ENCODE measurements around the gene FBXL13. TPM values are rescaled to one million over a fixed set of nuclear protein-coding genes. Genes with fewer than 3 reads are reported as not detected.

The FBXL13 gene
- total RNA-seq, 1 experiment from 2014 or later = 2.5 TPM

DNA sequence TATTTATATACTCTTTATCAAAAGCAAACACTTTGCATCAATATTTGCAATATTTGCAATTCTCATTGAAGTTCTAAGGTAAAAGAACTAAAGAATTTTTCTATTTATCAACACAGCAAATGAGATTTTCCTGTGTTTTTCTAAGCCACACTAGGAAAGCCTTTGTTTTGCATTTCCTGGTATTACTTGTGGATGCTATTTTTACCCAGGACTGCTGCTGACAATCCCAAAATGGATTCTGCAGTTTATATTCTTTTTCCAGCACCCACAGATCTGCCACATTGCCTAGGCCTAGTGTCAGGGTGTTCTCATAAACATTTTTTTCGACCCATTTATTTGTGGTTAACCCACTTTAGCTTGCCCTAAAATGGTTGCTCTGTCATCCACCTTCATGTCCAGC, 135.9 kb downstream of the FBXL13 start:
- Histone ChIP-seq H3K36me3 (ENCODE audit: control insufficient read depth, insufficient read depth, low read length) (no peaks in the 10 kb centered on the region), H3K4me1 (ENCODE audit: control insufficient read depth, insufficient read depth, low read length) (no peaks in the 10 kb centered on the region), H3K27ac (ENCODE audit: low read length) (peak overlapping the region; percentile 12; the same call in 1 of the 2 replicates), H3K27me3 (ENCODE audit: control insufficient read depth, insufficient read depth, low read length) (no peaks in the 10 kb centered on the region), H3K4me3 (ENCODE audit: low read depth in 2 of 2, low read length in 2 of 2) (no peak overlapping the region), H3K9me3 (ENCODE audit: control insufficient read depth, insufficient read depth, low read depth, low read length) (no peaks in the 10 kb centered on the region)
- POLR2A ChIA-PET = no interaction called here
- in situ Hi-C loops (cut with HindIII; ENCODE audit: low pct_unique_long_range_greater_than_20kb, low sequenced_read_pairs) = no loop called here
- intact Hi-C loops (cut with micrococcal nuclease; ENCODE audit: unreplicated experiment) = no loop called here
- TF ChIP-seq, protein P1, sequence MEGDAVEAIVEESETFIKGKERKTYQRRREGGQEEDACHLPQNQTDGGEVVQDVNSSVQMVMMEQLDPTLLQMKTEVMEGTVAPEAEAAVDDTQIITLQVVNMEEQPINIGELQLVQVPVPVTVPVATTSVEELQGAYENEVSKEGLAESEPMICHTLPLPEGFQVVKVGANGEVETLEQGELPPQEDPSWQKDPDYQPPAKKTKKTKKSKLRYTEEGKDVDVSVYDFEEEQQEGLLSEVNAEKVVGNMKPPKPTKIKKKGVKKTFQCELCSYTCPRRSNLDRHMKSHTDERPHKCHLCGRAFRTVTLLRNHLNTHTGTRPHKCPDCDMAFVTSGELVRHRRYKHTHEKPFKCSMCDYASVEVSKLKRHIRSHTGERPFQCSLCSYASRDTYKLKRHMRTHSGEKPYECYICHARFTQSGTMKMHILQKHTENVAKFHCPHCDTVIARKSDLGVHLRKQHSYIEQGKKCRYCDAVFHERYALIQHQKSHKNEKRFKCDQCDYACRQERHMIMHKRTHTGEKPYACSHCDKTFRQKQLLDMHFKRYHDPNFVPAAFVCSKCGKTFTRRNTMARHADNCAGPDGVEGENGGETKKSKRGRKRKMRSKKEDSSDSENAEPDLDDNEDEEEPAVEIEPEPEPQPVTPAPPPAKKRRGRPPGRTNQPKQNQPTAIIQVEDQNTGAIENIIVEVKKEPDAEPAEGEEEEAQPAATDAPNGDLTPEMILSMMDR (IDR thresholded peaks at IDR 0.05) = no peak
- TF ChIP-seq, protein P2, sequence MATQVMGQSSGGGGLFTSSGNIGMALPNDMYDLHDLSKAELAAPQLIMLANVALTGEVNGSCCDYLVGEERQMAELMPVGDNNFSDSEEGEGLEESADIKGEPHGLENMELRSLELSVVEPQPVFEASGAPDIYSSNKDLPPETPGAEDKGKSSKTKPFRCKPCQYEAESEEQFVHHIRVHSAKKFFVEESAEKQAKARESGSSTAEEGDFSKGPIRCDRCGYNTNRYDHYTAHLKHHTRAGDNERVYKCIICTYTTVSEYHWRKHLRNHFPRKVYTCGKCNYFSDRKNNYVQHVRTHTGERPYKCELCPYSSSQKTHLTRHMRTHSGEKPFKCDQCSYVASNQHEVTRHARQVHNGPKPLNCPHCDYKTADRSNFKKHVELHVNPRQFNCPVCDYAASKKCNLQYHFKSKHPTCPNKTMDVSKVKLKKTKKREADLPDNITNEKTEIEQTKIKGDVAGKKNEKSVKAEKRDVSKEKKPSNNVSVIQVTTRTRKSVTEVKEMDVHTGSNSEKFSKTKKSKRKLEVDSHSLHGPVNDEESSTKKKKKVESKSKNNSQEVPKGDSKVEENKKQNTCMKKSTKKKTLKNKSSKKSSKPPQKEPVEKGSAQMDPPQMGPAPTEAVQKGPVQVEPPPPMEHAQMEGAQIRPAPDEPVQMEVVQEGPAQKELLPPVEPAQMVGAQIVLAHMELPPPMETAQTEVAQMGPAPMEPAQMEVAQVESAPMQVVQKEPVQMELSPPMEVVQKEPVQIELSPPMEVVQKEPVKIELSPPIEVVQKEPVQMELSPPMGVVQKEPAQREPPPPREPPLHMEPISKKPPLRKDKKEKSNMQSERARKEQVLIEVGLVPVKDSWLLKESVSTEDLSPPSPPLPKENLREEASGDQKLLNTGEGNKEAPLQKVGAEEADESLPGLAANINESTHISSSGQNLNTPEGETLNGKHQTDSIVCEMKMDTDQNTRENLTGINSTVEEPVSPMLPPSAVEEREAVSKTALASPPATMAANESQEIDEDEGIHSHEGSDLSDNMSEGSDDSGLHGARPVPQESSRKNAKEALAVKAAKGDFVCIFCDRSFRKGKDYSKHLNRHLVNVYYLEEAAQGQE (IDR thresholded peaks at IDR 0.05; ENCODE audit: insufficient read depth in 1 of 2, low read depth in 2 of 2, low read length in 1 of 2) = no peak
- TF ChIP-seq SIN3A (IDR thresholded peaks at IDR 0.05; ENCODE audit: borderline replicate concordance, insufficient read depth, low read depth, low read length) (no peak), POLR2AphosphoS5 (IDR thresholded peaks at IDR 0.05; ENCODE audit: low read depth, low read length) (no peak), TCF7L2 (IDR thresholded peaks at IDR 0.05; ENCODE audit: low read depth, low read length) (no peak)
- no peak for DNase-seq (ENCODE audit: low read depth, low spot score)
- no TSS peak for BruUV-seq (replicated peaks)
- CTCF ChIA-PET = no interaction called here
- no peak for ATAC-seq

DNA sequence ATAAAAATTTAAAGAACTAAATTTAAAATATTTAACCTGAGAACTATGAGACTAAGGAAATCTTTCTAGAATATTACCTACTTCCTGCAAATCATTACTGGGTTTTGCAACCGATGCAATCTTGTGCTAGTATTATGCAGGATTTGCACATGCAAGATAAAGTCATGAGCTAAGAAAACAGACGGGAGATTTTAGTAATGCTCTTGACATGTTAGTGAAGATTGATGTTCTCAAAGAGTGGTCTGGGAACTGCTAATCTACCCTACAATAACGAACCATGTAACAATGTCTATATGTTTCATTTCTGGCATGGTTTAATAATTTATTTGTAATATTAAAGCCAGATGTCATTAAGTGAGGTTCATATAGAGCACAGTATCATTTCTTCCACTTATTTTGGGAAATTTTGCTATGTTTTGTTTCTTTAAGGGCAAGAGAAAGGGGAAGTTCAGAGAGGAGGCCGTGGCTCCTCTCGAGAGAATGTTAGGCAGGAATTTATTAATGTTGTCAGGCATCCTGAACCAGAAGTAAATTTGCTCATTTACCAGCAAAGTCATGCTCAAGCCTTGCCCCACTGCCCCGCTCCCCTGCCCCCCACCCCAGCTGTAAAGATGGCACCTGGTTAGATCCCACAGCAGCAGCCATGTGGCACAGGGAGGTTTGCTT, 139.0 kb downstream of the FBXL13 start:
- Histone ChIP-seq H3K27ac (ENCODE audit: low read length) (no peak overlapping the region), H3K4me1 (ENCODE audit: control insufficient read depth, insufficient read depth, low read length) (no peaks in the 10 kb centered on the region), H3K9me3 (ENCODE audit: control insufficient read depth, insufficient read depth, low read depth, low read length) (no peaks in the 10 kb centered on the region), H3K36me3 (ENCODE audit: control insufficient read depth, insufficient read depth, low read length) (no peaks in the 10 kb centered on the region), H3K27me3 (ENCODE audit: control insufficient read depth, insufficient read depth, low read length) (no peaks in the 10 kb centered on the region), H3K4me3 (ENCODE audit: low read depth in 2 of 2, low read length in 2 of 2) (no peak overlapping the region)
- TF ChIP-seq, protein P1 (IDR thresholded peaks at IDR 0.05) = no peak
- TF ChIP-seq, protein P2 (IDR thresholded peaks at IDR 0.05; ENCODE audit: insufficient read depth in 1 of 2, low read depth in 2 of 2, low read length in 1 of 2) = no peak
- TF ChIP-seq POLR2AphosphoS5 (IDR thresholded peaks at IDR 0.05; ENCODE audit: low read depth, low read length) = no peak
- TF ChIP-seq SIN3A (IDR thresholded peaks at IDR 0.05; ENCODE audit: borderline replicate concordance, insufficient read depth, low read depth, low read length) = no peak
- TF ChIP-seq TCF7L2 (IDR thresholded peaks at IDR 0.05; ENCODE audit: low read depth, low read length) = no peak
- intact Hi-C loops (cut with micrococcal nuclease; ENCODE audit: unreplicated experiment) = no loop called here
- no peak for DNase-seq (ENCODE audit: low read depth, low spot score)
- POLR2A ChIA-PET = no interaction called here
- in situ Hi-C loops (cut with HindIII; ENCODE audit: low pct_unique_long_range_greater_than_20kb, low sequenced_read_pairs) = no loop called here
- CTCF ChIA-PET = no interaction called here
- no TSS peak for BruUV-seq (replicated peaks)
- no peak for ATAC-seq
